ENCODE results near the gene ZNF154.
"Not testable (repeated sequence)": the region's sequence is repeated elsewhere in the genome, so short reads cannot be mapped to it uniquely, and the experiment has no call there.

ZNF154 gene

DNA sequence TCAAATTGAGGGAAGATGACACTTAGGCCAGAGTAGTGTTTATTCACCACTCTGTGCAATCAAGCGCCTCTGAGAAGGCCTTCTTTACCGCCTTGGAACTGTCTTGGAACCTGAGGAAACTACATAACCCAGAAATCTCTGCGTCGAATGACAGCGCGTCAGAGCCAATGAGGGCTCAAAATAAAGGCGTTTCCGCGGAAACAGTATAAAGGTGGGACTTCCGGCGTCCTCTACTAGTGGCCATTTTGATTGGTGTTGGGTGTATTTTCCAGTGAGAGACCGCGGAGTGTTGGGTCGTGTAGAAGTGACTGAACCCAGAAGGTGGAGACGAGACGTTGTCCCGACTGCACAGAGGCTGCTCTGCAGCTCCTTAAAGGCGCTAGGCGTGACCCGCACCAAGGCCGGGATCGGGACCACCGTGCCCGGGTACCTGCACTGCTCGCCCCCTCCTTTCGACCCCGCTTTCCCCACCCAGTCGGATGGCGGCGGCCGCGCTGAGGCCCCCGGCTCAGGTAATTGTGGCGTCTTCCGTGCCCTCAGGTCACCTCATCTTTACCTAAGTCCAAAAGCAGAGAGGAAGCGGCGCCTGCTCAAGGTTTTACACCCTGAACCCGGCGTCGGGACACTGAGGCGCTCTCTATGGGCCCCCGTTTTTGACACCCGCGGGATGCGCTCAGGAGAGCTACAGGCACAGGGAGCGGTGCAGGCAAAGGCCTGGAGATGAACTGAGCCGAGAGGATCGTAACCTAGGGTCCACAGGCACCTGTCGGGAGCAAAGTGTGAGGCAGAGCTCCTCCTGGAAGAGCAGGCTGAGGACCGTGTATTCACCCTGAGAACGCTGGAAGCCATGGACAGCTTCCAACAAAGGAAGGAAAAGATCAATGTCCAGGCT is 37.8 kb upstream of the ZNF154 start, which contains the start of gene ZNF776:
TSS of gene ZNF776 (plus strand) at position 236 of the 892 bp plus-strand sequence. CDS start at position 480, 244 bp downstream.
- DNase-seq (ENCODE audit: low read depth) = peak; percentile 89
- TF ChIP-seq, protein P1, sequence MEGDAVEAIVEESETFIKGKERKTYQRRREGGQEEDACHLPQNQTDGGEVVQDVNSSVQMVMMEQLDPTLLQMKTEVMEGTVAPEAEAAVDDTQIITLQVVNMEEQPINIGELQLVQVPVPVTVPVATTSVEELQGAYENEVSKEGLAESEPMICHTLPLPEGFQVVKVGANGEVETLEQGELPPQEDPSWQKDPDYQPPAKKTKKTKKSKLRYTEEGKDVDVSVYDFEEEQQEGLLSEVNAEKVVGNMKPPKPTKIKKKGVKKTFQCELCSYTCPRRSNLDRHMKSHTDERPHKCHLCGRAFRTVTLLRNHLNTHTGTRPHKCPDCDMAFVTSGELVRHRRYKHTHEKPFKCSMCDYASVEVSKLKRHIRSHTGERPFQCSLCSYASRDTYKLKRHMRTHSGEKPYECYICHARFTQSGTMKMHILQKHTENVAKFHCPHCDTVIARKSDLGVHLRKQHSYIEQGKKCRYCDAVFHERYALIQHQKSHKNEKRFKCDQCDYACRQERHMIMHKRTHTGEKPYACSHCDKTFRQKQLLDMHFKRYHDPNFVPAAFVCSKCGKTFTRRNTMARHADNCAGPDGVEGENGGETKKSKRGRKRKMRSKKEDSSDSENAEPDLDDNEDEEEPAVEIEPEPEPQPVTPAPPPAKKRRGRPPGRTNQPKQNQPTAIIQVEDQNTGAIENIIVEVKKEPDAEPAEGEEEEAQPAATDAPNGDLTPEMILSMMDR (IDR thresholded peaks at IDR 0.05; ENCODE audit: low read depth, low read length, missing control alignments) = peak; percentile 2
- peak within 1 kb of the TSS; percentile 62 for H3K4me3 ChIP-seq (ENCODE audit: low read depth, low read length)

DNA sequence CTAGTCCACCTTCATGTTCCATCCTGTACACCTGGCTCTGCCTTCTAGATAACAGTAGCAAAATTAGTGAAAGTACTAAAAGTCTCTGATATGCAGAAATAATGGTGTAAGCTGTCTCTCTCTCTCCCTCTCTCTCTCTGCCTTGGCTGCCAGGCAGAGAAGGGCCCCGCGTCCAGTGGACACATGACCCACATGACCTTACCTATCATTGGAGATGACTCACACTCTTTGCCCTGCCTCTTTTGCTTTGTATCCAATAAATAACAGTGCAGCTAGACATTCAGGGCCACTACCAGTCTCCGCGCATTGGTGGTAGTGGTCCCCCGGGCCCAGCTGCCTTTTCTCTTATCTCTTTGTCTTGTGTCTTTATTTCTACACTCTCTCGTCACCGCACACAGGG is 29.8 kb upstream of the ZNF154 start:
- H3K4me3 ChIP-seq (ENCODE audit: low read depth, low read length); DNase-seq (ENCODE audit: low read depth): not testable (repeated sequence)

DNA sequence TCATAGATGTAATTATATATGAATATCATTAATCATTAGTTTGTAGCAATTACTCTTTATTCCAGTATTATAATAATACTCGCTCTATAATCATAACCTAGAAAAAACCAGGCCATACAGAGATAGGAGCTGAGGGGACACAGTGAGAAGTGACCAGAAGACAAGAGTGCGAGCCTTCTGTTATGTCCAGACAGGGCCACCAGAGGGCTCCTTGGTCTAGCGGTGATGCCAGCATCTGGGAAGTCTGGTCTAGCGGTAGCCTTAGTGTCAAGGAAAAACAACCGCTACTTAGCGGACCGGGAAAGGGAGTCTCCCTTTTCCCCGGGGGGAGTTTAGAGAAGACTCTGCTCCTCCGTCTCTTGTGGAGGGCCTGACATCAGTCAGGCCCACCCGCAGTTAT is 29.3 kb upstream of the ZNF154 start:
- TF ChIP-seq, protein P1 (IDR thresholded peaks at IDR 0.05; ENCODE audit: low read depth, low read length, missing control alignments) = peak; percentile 38
- H3K4me3 ChIP-seq (ENCODE audit: low read depth, low read length); DNase-seq (ENCODE audit: low read depth): not testable (repeated sequence)

DNA sequence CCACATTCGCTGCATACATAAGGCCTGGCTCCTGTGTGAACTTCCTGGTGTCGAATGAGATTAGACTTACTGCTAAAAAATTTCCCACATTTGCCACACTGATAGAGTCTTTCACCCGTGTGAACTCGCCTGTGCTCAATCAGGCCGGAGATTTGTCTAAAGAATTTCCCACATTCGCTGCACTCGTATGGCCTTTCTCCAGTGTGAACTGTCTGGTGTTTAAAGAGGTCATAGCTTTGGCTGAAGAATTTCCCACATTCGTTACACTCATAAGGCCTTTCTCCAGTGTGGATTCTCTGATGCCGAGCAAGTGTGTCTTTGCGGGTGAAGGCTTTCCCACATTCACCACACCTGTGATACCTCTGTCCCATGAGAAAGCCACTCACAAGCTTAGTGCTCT is 11.9 kb upstream of the ZNF154 start:
- TF ChIP-seq, protein P1 (IDR thresholded peaks at IDR 0.05; ENCODE audit: low read depth, low read length, missing control alignments) = no peak
- DNase-seq (ENCODE audit: low read depth) = no peak
- H3K4me3 ChIP-seq (ENCODE audit: low read depth, low read length) = no peak overlapping the region

DNA sequence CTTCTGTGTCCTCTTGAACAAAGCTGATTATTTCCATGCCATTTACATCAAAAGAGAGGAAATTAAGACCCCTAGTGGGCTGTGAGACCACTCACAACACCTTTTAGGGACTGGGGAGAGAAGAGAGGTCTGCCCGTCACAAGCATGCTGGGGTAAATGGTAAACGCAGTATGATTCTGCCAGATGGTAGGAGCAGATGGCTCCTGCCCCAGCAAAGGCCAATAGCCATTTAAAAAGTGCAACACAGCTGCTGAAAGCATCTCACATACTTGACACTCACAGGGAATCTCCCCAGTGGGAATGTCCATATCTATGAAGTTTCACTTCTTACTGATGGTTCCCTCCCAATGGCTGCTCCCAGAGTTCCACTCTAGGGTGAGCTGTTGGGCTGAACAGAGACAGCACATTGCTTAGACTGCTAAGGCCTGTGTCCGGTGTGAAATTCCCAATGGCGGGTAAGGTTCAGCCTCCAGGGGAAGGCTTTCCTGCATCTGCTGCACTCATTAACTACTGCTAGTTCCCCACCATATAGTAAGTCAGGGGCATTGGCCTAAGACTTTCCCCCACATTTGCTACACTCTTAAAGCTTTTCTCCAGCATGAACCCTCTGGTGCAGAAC is 11.0 kb upstream of the ZNF154 start:
- no peak for DNase-seq (ENCODE audit: low read depth)
- no peak overlapping the region for H3K4me3 ChIP-seq (ENCODE audit: low read depth, low read length)

DNA sequence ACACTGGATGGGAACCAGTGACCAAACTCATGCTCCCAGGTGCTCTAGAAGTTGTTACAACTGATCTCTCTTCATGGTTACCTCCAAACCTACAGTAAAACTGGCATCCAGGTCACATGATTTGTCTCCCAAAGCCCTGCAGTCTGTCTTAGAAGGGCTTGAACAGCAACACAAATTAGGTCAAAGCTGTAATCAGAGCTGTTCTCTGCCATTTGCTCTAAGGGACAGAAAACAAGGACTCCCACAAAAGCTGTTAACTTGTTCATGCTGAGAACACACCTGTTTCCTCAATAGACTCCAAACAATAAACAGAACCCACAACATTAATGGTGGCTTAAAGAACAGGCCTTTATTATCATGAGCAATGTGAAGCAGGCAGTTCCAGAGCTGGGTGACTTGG is 10.4 kb upstream of the ZNF154 start:
- no peak for DNase-seq (ENCODE audit: low read depth)
- TF ChIP-seq, protein P1 (IDR thresholded peaks at IDR 0.05; ENCODE audit: low read depth, low read length, missing control alignments) = no peak
- no peak overlapping the region for H3K4me3 ChIP-seq (ENCODE audit: low read depth, low read length)

More for the DNA sequence above, 11.0 kb upstream of the ZNF154 start:
- TF ChIP-seq, protein P1 (IDR thresholded peaks at IDR 0.05; ENCODE audit: low read depth, low read length, missing control alignments) = no peak

DNA sequence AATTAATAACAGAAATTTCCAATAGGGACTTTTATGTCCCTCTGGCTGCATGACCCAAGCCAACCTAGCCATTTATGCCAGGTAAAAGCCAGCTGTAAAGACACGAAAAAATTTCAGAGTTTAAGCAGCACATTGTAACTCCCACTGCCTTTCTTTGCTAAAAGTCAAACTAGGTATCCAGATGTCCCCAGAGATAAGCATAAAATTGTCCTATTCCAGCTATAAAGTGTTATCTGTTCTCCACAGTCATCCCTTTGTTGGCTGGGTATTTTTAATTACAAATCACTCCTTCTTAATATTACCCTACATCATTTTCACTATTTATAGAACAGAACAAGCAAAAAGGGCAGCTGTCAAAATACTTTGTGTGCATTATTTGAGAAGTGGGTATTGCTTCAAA is 3.2 kb upstream of the ZNF154 start:
- no peak for DNase-seq (ENCODE audit: low read depth)
- TF ChIP-seq, protein P1 (IDR thresholded peaks at IDR 0.05; ENCODE audit: low read depth, low read length, missing control alignments) = no peak
- no peak overlapping the region for H3K4me3 ChIP-seq (ENCODE audit: low read depth, low read length)
